CD4-positive, alpha-beta memory T cell (primary cell): ENCODE measurements around the gene RNF144A. TPM values are rescaled to one million over a fixed set of nuclear protein-coding genes. Genes with fewer than 3 reads are reported as not detected.
"Not testable (repeated sequence)": the region's sequence is repeated elsewhere in the genome, so short reads cannot be mapped to it uniquely, and the experiment has no call there.

Source experiments
- CTCF ChIA-PET: fragments of 350-600 bp; sonication (Branson Sonifier 250); formaldehyde crosslinking; loops from one replicate; lab custom pipeline; 2021; ENCODE audit warnings: inconsistent platforms; ENCODE audit not compliant: partially characterized antibody; lab: Charles Lee
- POLR2A ChIA-PET: fragments of 350-600 bp; sonication (Branson Sonifier 250); formaldehyde crosslinking; loops from one replicate; lab custom pipeline; 2021; ENCODE audit not compliant: partially characterized antibody; lab: Charles Lee
- DNase-seq, 5 donors: peaks; one replicate each; pipeline versions ENCODE4 v3.0.0 to v3.0.0-alpha.2; 2020 to 2022; ENCODE audit warnings: mixed read lengths in 1 of 5
- H3K27ac ChIP-seq: one replicate; pipeline ENCODE4 v1.7.0; 2013; ENCODE audit warnings: low read depth, low read length
- H3K27me3 ChIP-seq: 2 replicates; pipeline ENCODE4 v1.7.0; 2013; ENCODE audit warnings: mild to moderate bottlenecking, low read length, moderate library complexity; ENCODE audit not compliant: insufficient read depth
- H3K36me3 ChIP-seq: 2 replicates; pipeline ENCODE4 v1.7.0; 2013; ENCODE audit warnings: mild to moderate bottlenecking, low read length, moderate library complexity; ENCODE audit not compliant: insufficient read depth
- H3K4me1 ChIP-seq: 2 replicates; pipeline ENCODE4 v1.7.0; 2013; ENCODE audit warnings: mild to moderate bottlenecking, low read length, moderate library complexity; ENCODE audit not compliant: insufficient read depth
- H3K4me3 ChIP-seq, 2 donors: one replicate each; pipeline ENCODE4 v1.7.0; 2013; ENCODE audit warnings: low read length in 2 of 2, mild to moderate bottlenecking in 1 of 2
- H3K9me3 ChIP-seq, 2 donors: one replicate each; pipeline ENCODE4 v1.7.0; 2013; ENCODE audit warnings: low read length in 2 of 2, control low read depth in 1 of 2; ENCODE audit not compliant: control insufficient read depth in 1 of 2
- H3K27ac Mint-ChIP-seq, 7 donors: one replicate each; pipeline ENCODE4 v1.8.0; 2020 to 2021; ENCODE audit warnings: mixed read lengths in 7 of 7, mild to moderate bottlenecking in 6 of 7, inconsistent platforms in 3 of 7, moderate library complexity in 3 of 7
- H3K27me3 Mint-ChIP-seq, 2 donors: one replicate each; pipeline ENCODE4 v1.8.0; 2020 to 2021; ENCODE audit warnings: mixed read lengths in 2 of 2
- H3K36me3 Mint-ChIP-seq, 2 donors: one replicate each; pipeline ENCODE4 v1.8.0; 2020 to 2021; ENCODE audit warnings: mixed read lengths in 2 of 2, inconsistent platforms in 1 of 2, mild to moderate bottlenecking in 1 of 2
- H3K4me1 Mint-ChIP-seq, 4 donors: one replicate each; pipeline ENCODE4 v1.8.0; 2020 to 2021; ENCODE audit warnings: mixed read lengths in 4 of 4, mild to moderate bottlenecking in 1 of 4
- H3K4me3 Mint-ChIP-seq, 8 donors: one replicate each; pipeline ENCODE4 v1.8.0; 2020 to 2021; ENCODE audit warnings: mixed read lengths in 8 of 8, mild to moderate bottlenecking in 7 of 8, moderate library complexity in 6 of 8, inconsistent platforms in 3 of 8
- H3K9me3 Mint-ChIP-seq, 8 donors: one replicate each; pipeline ENCODE4 v1.8.0; 2020 to 2021; ENCODE audit warnings: mixed read lengths in 8 of 8, mild to moderate bottlenecking in 5 of 8, inconsistent platforms in 3 of 8, moderate library complexity in 1 of 8
- intact Hi-C: fragments of 100-400 bp; cut with micrococcal nuclease; formaldehyde crosslinking; loops from one replicate; pipeline ENCODE4 v1.15.1; 2023
- polyA plus RNA-seq, 2 donors: library from polyadenylated mRNA; unstranded; fragments of 300-500 nt; fragmentation: Illumina TruSeq; gene quantifications; one replicate each; pipeline ENCODE4 v1.2.3, GENCODE V29; 2021
- total RNA-seq, 2 experiments: library from RNA; stranded (reverse); gene quantifications; one replicate each; pipeline ENCODE4 v1.2.3, GENCODE V29; 2021

Gene RNF144A
- total and polyA plus RNA-seq, 4 experiments from 2014 or later, result 3.9 to 41.1 (median 23.8) TPM

DNA sequence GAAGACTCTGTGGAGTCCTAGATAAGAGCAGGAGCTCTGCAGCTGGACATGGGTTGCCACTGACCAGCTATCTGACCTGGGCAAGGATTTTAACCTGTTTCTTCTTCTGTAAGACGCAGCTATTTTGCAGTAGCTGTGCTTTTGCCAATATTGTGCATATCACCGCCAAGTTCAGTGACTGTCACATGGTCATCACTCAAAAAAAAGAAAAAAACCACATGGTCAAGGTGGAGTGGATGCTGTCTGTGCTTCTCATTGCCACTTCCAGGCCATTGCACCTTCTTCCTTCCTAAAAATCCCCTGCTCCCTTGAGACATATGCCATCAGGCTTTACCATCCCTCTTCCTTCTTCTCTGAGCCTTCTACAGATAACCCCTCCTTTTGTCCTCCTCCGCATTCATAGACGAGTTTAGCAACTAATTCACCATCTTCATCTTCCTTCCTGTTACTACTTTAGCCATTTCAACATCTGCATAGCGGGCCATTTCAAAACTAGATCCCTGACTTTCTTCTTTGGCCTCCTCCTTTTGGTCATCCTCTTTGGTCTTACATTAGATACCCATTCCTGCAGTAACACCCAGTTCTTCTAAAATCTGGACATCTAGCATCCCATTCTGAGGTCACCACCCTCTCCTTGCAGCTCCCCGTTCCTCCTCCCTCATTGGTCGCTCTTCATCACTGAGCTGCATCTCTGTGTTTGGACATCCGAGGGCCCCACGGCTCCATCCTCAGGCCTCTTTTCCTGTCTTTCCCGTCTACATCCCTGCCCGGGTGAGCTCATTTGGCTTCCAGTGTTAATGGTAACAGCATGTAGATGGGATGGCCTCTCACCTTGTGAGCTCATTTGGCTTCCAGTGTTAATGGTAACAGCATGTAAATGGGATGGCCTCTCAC is 17.8 kb downstream of the RNF144A start:
- Mint-ChIP-seq H3K27me3 (no peaks in the 10 kb centered on the region), H3K9me3 (peaks cover 0 to 10% (median 2%) of the 10 kb centered on the region in 8 donors), H3K4me3 (peak overlapping the region in 5 of 8 donors; percentile 3 to 31 (median 9)), H3K27ac (peak overlapping the region in 2 of 7 donors; percentile 17 to 37), H3K4me1 (peaks cover 36 to 77% (median 51%) of the 10 kb centered on the region in 4 donors), H3K36me3 (peaks cover 7 to 16% of the 10 kb centered on the region in 2 donors)
- Histone ChIP-seq H3K36me3 (no peaks in the 10 kb centered on the region), H3K27ac (no peak overlapping the region), H3K27me3 (no peaks in the 10 kb centered on the region), H3K9me3 (no peaks in the 10 kb centered on the region), H3K4me3 (no peak overlapping the region), H3K4me1 (peaks cover 30% of the 10 kb centered on the region)
- CTCF ChIA-PET, result interaction anchor here (1.0 to 3.2 kb wide), 4 partner anchors 16 to 80 kb away, joined by 3 to 14 read pairs (median 4); partner anchors contain the start of gene RNF144A
- POLR2A ChIA-PET, result interaction anchor here (1.4 kb wide), 1 partner anchor 26 kb away, joined by 3 read pairs; no protein-coding TSS in a partner anchor
- intact Hi-C loops, result loop anchor here (5.0 kb wide), 1 partner anchor 38 kb away; no protein-coding TSS in a partner anchor
- no peak for DNase-seq

DNA sequence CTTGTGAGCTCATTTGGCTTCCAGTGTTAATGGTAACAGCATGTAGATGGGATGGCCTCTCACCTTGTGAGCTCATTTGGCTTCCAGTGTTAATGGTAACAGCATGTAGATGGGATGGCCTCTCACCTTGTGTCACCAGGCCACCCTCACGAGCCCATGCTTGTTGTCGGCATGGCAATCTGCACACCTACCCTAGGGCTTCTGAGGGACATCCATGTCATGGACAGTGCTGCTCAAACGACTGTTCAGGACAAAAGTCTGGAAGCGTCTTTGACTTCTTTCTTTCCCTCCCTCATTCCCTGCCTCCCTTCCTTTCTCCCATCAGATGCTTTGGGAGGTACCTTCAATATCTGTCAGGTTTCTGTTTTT is 18.4 kb downstream of the RNF144A start:
- POLR2A ChIA-PET, result interaction anchor here (1.4 kb wide), 1 partner anchor 26 kb away, joined by 3 read pairs; no protein-coding TSS in a partner anchor
- intact Hi-C loops, H3K27ac Mint-ChIP-seq, H3K27ac ChIP-seq, H3K9me3 ChIP-seq, H3K4me3 ChIP-seq, H3K27me3 ChIP-seq, H3K36me3 ChIP-seq, CTCF ChIA-PET, H3K27me3 Mint-ChIP-seq, DNase-seq: not testable (repeated sequence)
- Mint-ChIP-seq H3K9me3 (peaks cover 0 to 10% (median 2%) of the 10 kb centered on the region in 8 donors), H3K4me3 (peak overlapping the region in 1 of 8 donors; percentile 18), H3K4me1 (peaks cover 36 to 77% (median 51%) of the 10 kb centered on the region in 4 donors), H3K36me3 (peaks cover 7 to 16% of the 10 kb centered on the region in 2 donors)
- H3K4me1 ChIP-seq, result peaks cover 30% of the 10 kb centered on the region

DNA sequence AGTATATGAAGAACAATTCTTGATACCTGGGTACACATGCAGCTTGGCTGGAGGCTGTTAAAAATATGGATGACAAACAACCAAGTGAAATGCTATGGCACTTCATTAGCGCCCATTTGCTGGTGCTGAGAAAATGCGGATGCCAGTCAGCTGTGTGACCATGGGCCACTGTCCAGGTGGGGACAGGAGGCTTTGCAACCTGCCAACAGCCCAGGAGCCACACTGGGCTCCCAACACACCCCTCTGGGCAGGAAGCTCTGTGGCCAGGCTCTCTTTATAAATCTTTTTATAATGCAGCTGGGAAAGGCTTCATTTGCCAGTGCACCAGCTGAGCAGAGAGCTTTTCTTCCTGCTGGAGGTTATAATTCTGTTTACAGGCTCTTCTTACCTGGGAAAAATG is 19.9 kb downstream of the RNF144A start:
- H3K9me3 Mint-ChIP-seq, result peaks cover 0 to 2% (median 0%) of the 10 kb centered on the region in 8 donors
- H3K27ac Mint-ChIP-seq, result no peak overlapping the region
- DNase-seq, result no peak
- H3K27me3 Mint-ChIP-seq, result no peaks in the 10 kb centered on the region
- ChIA-PET CTCF (interaction anchor here (1.4 to 1.5 kb wide), 3 partner anchors 20 to 107 kb away, joined by 3 to 4 read pairs (median 4); partner anchors contain the start of gene RNF144A), POLR2A (interaction anchor here (0.7 to 1.0 kb wide), 2 partner anchors 13 to 72 kb away, joined by 3 read pairs; partner anchors contain the start of gene CMPK2)
- Histone ChIP-seq H3K27me3 (no peaks in the 10 kb centered on the region), H3K36me3 (peaks cover 14% of the 10 kb centered on the region), H3K27ac (no peak overlapping the region), H3K4me1 (peaks cover 30% of the 10 kb centered on the region), H3K9me3 (no peaks in the 10 kb centered on the region), H3K4me3 (no peak overlapping the region)
- peaks cover 39 to 74% (median 45%) of the 10 kb centered on the region in 4 donors for H3K4me1 Mint-ChIP-seq
- H3K36me3 Mint-ChIP-seq, result peaks cover 13 to 20% of the 10 kb centered on the region in 2 donors
- intact Hi-C loops, result no loop called here
- no peak overlapping the region for H3K4me3 Mint-ChIP-seq

DNA sequence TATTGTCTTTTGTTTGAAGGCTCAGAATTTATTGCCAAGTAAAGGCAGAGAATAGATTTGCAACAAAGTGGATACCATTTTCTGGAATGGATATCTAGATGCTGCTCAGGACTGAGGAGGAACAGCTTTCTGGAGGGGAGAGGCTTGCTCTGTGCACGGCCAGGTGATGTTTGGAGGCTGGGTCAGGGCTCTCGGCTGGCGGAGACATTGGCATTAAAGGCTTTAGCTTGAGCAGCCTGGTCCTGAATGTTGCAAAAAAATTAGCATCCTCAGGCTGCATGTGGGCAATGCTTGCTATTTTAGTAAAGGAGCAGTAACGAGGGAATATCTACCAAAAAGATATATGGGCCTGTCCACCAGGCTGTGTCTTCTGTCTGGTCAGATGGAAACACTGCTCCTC is 20.4 kb downstream of the RNF144A start:
- no peak overlapping the region for H3K4me3 ChIP-seq
- H3K4me1 ChIP-seq, result peaks cover 30% of the 10 kb centered on the region
- ChIA-PET CTCF (interaction anchor here (1.4 to 1.5 kb wide), 3 partner anchors 21 to 107 kb away, joined by 3 to 4 read pairs (median 4); partner anchors contain the start of gene RNF144A), POLR2A (interaction anchor here (0.7 to 1.0 kb wide), 2 partner anchors 13 to 72 kb away, joined by 3 read pairs; partner anchors contain the start of gene CMPK2)
- Mint-ChIP-seq H3K4me3 (no peak overlapping the region), H3K9me3 (no peaks in the 10 kb centered on the region), H3K4me1 (peaks cover 37 to 73% (median 43%) of the 10 kb centered on the region in 4 donors), H3K27ac (no peak overlapping the region), H3K36me3 (peaks cover 16 to 21% of the 10 kb centered on the region in 2 donors), H3K27me3 (no peaks in the 10 kb centered on the region)
- H3K27ac ChIP-seq, result no peak overlapping the region
- DNase-seq, result no peak
- no peaks in the 10 kb centered on the region for H3K27me3 ChIP-seq
- intact Hi-C loops, result no loop called here
- H3K36me3 ChIP-seq, result peaks cover 16% of the 10 kb centered on the region
- no peaks in the 10 kb centered on the region for H3K9me3 ChIP-seq

DNA sequence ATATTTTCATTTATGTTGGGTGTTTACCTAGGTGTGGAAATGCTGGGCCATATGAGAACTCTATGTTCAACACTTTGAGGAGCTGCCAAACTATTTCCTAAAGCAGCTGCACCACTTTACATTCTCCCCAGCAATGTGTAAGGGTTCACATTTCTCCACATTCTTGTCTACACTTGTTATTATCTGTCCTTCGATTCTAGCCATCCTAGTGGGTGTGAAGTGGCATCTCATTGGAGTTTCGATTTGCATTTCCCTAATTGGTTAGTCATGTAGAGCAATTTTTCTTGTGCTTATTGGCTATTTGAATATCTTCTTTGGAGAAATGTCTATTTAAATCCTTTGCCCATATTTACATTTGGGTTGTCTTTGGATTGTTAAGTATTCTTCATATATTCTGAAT is 21.9 kb downstream of the RNF144A start:
- Mint-ChIP-seq H3K36me3 (peaks cover 28 to 34% of the 10 kb centered on the region in 2 donors), H3K4me3 (no peak overlapping the region), H3K27me3 (no peaks in the 10 kb centered on the region), H3K27ac (no peak overlapping the region), H3K4me1 (peaks cover 34 to 72% (median 44%) of the 10 kb centered on the region in 4 donors), H3K9me3 (no peaks in the 10 kb centered on the region)
- DNase-seq, result no peak
- intact Hi-C loops, result no loop called here
- peaks cover 22% of the 10 kb centered on the region for H3K36me3 ChIP-seq
- no peaks in the 10 kb centered on the region for H3K27me3 ChIP-seq
- POLR2A ChIA-PET, result interaction anchor here (0.6 kb wide), 1 partner anchor 56 kb away, joined by 3 read pairs; no protein-coding TSS in a partner anchor
- peaks cover 25% of the 10 kb centered on the region for H3K4me1 ChIP-seq
- no peak overlapping the region for H3K27ac ChIP-seq
- CTCF ChIA-PET, result interaction anchor here (1.4 kb wide), 1 partner anchor 93 kb away, joined by 5 read pairs; no protein-coding TSS in a partner anchor
- H3K4me3 ChIP-seq, result no peak overlapping the region
- no peaks in the 10 kb centered on the region for H3K9me3 ChIP-seq

DNA sequence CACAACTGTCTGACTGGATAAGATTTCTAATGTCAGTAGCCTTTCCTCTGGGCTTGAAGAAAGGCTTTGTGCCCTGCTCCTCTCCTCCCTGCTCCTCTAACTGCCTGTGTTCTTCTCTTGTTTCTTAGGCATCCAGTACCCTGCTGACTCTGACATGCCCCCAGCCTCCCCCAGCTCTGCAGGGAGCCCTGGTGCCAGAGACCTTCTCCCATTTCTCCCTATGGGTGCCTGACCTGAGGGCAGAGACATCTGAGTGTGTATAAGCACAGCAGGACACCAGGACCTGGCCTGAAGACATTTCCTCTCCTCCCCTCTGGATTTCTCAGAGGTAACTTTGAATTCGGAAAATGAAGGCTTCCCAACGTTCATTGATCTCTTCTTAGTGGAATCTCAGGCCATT is 23.6 kb downstream of the RNF144A start:
- peaks cover 23% of the 10 kb centered on the region for H3K36me3 ChIP-seq
- ChIA-PET CTCF (no interaction called here), POLR2A (no interaction called here)
- H3K27ac Mint-ChIP-seq, result peak overlapping the region in 2 of 7 donors; percentile 33 to 89
- no peak overlapping the region for H3K27ac ChIP-seq
- H3K4me1 Mint-ChIP-seq, result peaks cover 32 to 70% (median 41%) of the 10 kb centered on the region in 4 donors
- H3K9me3 ChIP-seq, result no peaks in the 10 kb centered on the region
- intact Hi-C loops, result no loop called here
- no peaks in the 10 kb centered on the region for H3K9me3 Mint-ChIP-seq
- H3K36me3 Mint-ChIP-seq, result peaks cover 38 to 41% of the 10 kb centered on the region in 2 donors
- DNase-seq, result no peak
- H3K4me3 ChIP-seq, result no peak overlapping the region
- peaks cover 23% of the 10 kb centered on the region for H3K4me1 ChIP-seq
- no peaks in the 10 kb centered on the region for H3K27me3 Mint-ChIP-seq
- H3K4me3 Mint-ChIP-seq, result no peak overlapping the region
- H3K27me3 ChIP-seq, result no peaks in the 10 kb centered on the region
